Activated CD8-positive, alpha-beta memory T cell treated with anti-CD3 and anti-CD28 coated beads for 4 hours (primary cell): ENCODE results near the gene GNG13.

Experiments
- DNase-seq, 2 donors: peaks; one replicate each; pipeline ENCODE4 v3.0.0-alpha.2; 2020; ENCODE audit warnings: low read depth in 2 of 2

The GNG13 gene

DNA sequence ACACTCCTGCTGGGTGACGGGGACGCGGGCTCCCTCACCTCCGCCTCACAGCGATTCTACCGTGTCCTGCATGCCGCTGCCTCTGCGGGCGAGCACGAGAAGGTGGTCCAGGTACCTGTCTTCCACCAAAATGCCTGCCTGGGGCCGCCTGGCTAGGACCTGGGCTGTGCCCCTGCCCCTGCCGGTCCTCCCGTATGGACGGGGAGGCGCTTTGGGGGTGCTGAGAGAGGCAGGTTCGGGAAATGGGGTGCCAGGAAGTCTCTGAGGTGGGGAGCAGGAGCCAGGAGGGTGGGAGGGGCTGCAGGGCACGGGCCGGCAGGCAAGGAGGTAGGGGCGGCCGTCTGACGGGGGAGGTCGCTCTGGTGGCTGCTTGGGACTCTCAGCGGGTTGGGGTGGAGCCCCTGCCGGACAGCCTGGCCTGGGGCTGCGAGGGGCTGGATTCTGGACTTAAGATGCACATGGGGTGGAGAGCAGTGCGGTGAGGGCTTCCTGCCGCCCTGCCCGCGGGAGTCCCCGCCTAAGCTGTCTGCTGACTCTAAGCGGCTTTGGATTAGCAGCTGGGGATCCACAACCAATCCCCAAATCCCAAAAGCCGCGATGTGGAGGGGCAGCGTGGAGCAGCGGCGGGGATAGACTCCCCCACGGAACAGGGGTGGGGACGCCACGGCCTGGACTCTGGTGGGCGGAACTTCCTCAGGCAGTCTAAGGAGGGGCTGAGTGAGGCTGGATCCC, 6.3 kb downstream of the GNG13 start:
- DNase-seq, result no peak

DNA sequence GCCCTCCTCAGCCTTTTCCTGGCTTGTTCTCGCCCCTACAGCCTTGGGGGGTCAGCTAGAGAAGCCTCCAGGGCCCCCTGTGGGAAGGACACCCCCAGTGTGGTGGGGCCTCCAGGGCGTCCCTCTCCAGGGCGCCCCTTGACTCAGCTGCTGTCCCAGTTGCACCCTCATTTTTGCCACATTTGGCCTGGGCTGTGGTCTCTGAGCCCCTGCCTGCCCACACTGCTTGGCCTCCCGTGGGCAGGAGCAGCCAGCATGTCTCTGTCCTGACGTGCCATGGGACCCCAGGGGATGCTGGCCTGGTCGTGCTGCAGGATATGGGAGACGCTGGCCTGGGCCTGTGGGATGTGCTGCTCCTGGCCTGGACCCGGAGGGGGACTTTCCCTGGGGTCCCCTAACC, 7.1 kb downstream of the GNG13 start:
- no peak for DNase-seq

DNA sequence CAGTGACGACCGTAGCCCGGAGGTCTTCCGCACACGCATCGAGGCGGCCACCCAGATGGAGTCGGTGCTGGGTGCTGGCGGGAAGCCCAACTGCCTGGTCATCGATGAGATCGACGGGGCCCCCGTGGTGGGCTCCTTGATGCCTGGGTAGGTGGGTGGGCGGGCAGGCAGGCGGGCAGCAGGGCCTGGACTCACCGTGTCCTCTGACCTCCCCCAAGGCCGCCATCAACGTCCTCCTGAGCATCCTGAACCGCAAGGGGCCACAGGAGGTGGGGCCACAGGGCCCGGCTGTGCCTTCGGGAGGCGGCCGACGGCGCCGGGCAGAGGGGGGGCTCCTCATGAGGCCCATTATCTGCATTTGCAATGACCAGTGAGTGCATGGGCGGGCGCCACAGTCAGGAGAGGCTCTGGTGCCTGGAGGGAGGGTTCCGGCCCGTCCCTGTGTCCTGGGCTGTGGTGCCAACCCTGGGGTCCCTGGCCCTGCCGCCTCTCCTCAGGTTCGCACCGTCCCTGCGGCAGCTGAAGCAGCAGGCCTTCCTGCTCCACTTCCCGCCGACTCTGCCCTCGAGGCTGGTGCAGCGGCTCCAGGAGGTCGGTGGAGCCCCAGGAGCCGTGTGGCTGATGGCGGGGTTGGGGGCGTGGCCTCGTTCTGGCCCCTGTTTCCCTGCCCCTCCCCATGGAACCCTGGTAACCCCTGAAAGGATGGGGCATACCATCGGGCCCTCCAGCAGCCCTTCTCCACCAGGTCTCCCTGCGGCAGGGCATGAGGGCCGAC, 8.1 kb downstream of the GNG13 start:
- no peak for DNase-seq

DNA sequence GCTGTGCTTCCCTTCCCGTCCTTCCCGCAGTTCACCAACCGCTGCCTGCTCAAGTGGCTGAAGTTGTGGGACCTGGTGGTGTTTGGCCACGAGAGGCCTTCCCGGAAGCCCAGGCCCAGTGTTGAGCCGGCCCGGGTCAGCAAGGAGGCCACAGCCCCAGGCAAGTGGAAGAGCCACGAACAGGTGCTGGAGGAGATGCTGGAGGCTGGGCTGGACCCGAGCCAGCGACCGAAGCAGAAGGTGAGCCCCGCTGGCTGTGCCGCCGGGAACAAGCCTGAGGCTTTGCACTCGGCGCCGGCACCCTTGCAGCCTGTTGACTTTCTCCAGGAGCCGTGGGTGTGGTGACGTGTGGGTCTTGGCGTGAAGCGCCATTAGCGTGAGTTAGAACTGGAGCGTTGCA, 9.4 kb downstream of the GNG13 start:
- no peak for DNase-seq

DNA sequence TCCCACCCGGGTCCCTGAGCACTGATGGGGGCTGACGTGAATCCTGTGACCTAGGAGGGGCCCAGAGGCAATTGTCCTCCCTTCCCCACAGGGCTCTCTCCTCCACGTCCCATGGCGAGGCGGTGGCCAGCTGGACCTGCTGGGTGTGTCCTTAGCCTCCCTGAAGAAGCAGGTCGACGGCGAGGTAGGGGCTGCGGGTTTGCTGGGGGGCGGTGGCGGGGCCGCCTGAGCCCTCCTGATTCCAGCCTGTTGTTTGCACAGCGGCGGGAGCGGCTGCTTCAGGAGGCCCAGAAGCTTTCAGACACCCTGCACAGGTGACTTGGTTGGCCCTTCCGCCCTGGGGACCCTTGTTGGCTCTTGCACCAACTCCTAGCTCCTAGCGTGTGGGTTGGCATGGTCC, 10.4 kb downstream of the GNG13 start:
- no peak for DNase-seq

DNA sequence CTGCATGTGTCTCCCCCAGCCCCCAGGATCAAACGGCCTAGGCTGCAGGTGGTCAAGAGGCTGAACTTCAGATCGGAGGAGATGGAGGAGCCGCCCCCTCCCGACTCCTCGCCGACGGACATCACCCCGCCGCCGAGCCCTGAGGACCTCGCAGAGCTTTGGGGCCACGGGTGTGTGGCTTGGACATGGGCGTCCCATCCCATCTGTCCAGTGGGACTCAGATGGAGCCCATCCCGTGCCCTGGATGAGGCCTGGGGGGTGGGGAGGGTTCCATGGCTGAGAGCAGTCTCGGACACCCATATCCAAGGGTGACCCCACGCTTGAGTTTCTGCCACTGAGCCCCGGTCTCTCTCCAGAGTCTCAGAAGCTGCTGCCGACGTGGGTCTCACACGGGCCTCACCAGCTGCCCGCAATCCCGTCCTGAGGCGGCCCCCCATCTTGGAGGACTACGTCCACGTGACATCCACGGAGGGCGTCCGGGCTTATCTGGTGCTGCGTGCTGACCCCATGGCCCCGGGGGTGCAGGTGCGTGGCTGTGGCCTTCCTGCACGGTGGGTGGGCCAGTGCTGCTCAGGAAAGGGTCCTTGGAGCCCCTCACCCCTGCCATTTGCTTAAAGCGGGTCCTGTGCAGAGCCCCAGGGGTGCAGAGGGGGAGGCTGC, 11.2 kb downstream of the GNG13 start:
- DNase-seq, result no peak

DNA sequence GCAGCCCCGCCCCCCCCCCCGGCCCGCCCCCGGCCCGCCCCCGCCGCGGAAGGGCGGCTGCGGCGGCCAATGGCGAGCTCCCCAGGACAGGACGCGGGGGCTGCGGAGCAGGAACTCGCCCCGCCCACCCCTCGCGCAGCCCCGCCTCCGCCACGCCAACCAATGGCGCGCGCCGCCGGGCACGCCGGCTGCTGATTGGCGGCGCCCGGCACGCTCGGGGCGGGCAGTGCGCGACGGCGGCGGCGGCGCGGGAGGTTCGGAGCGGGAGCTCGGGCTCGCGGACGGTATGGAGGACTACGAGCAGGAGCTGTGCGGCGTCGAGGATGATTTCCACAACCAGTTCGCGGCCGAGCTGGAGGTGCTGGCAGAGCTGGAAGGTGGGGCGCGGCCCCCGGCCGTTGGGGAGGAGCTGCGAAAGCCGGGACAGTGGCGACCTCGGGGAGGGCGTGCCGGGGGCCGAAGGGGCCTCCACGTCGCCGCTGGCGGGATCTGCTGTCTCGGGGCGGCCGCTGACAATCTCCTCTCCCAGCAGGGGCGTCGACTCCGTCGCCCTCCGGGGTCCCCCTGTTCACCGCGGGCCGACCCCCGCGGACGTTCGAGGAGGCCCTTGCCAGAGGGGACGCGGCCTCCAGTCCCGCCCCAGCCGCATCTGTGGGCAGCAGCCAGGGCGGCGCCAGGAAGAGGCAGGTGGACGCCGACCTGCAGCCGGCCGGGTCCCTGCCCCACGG, 12.0 kb downstream of the GNG13 start, which contains the start of gene CHTF18:
Gene CHTF18 (plus strand): TSS at position 222 of the 728 bp plus-strand sequence. CDS start 65 bp downstream, at position 287.
- DNase-seq, result peak; percentile 82 to 84

DNA sequence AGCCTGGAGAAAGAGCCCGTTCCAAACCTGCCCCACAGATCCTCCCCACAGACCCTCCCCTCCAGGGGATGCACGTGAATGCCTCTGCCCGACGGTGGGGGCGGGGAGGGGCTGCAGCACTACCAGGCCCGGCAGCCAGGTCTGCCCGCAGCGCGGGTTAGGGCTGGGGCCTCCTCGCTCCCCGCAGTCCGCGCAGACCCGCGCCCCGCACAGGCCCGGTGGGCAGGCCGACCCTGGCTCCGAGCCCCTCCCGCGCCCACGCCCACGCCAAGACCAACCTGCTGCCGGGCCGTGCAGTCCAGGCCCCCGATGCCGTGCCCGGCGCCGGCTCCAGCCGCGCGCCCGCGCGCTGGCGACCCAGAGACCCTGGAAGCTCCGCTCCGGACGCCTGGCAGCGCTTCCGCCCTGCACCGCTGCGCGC, 12.5 kb downstream of the GNG13 start, which contains the start of gene RPUSD1:
Gene RPUSD1 (minus strand): TSS at position 404 of the 421 bp plus-strand sequence. CDS start 644 bp downstream, outside the sequence.
- no peak for DNase-seq

DNA sequence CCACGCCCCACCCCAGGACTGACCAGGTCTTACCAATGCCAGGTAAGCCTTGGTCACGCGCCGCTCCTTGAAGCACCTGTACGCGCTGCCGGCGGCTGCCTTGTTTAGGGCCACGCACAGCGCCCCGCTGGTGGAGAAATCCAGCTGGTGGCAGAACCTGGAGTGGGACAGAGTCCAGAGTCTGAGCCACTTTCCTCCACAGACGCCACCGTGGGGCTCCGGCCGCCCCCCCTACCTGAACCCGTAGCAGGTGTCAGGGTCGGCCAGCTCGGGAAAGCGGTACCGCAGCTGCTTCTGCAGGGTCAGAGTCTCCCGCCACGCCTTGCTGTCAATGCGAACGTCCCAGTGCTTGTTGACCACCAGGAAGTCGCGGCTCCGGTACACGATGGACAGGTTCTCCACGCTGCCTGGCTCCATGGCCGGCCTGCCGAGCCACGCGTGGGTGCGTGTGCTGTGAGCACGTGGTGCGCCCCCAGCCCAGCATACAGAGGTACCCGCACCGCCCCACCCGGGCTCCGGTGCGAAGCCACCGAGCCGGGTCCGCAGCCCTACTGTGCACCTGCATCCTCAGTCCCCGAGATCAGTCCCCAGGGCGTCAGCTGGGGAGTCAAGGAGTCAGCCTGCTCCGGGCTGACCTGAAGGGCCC, 13.1 kb downstream of the GNG13 start:
- no peak for DNase-seq

DNA sequence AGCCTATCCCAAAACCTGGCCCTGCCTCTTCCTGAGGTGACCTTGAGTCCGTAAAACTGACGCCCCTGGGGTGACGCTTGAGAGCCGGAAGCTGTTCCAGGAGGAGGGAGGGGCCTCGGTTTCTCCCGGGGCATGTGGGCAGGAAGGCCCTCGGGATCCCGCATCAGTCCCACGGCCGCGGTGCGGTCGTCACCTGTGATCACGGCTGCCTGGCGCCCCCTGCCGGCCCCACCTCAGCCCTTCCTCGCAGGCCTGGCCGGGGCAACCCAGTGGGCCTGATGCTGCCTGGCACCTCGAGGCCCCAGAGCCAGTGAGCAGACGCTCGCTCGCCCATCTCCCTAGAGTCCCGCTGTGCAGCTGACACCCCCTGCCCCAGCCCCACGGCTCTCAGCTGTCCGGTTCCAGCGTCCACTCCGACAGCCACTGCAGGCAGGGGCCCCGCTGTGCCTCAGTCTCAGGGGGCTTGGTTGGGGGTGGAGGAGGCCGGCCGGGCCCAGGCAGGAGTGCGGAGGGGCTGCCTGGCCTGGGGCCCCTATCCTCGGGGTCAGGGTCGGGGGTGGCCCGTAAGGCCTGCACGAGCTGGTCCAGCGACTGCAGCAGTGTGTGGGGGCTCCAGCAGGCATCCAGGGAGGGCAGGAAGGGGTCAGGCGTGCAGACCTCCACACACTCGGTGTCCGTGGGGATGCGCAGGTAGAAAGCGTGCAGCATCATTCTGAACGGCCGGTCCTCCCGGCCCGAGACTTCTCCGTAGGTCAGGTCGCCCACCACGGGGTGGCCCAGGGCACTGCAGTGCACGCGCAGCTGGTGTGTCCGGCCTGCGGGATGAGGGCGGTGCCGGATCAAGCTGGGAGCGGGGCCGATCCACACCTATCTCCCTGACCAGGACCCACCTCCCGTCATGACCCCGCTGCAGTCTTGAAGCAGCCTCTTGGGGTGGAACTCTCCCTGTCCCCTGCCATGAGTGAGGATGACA, 14.7 kb downstream of the GNG13 start:
- peak; percentile 36 to 55 for DNase-seq

DNA sequence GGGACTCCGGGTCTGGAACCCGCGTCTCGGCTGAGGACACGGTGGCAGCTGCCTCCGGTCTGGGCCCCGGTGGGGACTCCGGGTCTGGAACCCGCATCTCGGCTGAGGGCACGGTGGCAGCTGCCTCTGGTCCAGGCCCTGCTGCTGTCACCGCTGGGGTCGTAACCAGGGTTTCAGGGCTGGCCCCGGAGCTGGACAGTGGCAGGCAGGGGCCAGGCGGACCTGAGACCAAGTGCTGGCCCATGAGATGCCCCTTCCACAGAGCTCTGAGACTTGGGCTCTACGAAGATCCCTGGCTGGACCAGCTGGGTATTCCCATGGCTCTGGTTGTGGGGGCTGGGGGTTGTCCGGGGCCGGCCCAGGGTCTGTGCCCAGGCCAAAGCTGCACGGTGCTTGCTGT, 16.1 kb downstream of the GNG13 start:
- DNase-seq, result no peak

DNA sequence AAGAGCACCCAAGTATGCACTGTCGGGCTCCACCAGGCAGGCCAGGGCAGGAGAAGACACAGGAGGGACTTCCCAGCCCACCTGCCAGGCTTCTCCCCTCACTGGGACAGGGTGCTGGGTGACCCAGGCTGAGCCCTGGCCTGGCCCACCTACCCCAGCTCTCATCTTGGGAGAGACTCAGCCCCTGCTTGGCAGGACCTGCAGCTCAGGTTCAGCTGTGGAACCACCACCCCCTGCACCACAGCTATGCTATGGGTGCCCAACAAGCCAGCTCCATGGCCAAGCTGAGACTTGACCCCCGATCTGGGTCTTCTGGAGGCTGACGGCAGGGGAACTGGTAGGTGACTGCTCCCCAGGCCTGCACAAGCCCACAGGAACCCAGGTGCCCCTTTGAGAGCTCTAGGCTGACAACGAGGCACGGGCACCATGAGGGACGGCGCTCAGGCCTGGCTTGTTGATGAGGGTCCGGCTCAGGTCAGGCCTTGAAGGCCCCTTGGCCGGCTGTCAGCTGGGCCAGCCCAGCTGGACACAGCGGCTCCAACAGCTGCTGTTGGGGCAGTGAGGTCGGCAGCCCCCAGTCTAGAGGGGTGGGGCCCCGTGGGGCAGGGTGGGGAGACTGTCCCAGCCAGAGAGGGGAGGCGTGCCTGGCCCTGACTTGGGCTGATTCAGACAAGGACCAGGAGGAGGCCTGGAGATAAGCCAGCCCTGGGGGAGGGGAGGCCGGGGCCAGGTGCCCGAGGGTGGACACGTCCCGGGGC, 17.0 kb downstream of the GNG13 start:
- no peak for DNase-seq

DNA sequence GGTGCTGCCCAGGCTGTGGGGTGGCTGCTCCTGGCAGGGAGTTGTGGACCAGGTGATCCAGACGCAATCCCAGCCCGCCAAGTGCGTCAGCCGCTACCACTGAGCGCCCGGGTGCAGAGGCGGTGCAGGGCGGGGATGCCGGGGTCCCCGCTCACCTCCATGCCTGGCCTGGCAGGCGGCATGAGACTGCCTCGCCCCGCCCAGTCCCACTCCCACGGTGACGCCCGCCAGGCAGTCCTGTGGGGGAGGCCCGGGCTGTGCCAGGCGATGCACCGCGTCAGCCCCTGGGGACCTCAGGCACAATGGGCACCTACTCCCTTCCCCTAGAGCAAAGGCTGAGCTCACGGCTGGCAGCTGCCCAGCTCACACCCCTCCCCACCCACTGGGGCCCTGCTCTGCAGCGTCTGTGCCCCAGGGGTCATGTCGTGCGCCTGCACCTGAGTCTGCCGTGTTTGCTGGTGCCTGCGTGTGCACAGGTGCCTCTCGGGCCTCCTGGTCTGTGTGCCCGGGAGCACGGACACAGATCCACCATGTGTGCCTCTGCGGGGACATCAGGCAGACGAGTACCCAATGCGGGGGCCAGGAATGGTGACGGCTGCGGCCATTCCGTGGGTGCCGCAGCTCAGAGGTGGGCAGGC, 17.6 kb downstream of the GNG13 start:
- no peak for DNase-seq

DNA sequence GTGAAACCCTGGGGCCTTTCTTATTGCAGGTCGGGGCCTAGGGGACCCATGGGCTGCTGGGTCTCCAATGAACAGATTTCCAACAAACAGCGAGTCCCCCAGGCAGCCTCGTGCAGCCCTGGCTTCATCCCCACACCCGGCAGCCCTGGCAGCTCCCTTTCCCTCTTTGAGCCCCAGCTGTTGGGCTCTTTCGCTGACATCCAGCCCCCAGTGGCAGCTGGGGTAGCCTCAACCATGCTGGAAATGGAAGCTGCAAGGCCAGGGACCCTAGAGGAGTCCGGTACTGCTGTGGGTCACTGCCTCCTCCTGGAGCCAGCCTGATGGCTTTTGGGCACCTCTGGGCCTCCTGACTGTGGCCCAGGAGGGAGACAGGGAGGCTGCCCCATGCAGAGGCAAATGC, 18.3 kb downstream of the GNG13 start:
- DNase-seq, result no peak

DNA sequence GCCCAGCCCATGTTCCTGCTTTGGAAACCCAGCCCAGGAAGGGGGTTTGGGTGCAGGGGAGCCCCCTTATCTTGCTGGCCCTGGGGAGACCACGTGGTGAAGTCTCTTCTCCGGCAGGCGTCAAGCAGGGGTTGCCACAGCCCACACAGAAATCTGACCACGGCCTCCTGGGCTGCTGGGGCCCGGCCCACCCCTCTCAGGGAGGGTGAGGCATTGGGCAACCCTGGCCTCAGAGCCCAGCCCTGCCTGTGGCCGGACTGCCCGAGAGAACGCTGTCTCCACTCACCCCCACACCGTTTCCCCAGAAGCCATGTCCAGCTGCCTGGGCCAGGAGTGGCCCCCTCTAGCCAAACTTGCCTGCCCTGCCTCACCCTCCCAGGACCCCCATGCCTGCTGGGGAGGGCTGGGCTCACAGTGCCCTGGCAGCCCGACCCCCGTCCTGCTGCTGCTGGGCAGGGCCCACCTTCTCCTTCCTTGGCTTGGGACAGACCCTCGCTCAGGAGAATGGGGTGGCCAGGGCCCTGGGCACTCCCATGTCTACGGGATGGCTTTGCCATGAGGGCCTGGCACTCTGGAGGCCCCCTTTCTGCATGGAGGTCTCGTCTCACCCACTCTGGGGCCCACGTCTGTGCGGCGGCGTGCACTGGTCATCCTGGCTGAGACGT, 19.1 kb downstream of the GNG13 start:
- DNase-seq, result no peak

DNA sequence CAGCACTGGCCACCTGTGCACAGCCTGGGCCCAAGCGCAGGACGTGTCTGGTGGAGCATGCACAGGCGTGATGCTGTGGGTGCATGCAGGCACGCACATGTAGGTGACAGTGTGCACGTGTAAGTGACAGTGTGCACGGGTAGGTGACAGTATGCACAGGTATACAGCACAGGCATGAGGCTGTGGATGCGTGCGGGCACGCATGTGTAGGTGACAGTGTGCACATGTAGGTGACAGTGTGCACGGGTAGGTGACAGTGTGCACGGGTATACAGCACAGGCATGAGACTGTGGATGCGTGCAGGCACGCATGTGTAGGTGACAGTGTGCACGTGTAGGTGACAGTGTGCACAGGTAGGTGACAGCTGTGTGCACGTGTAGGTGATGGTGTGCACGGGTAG, 20.2 kb downstream of the GNG13 start:
- no peak for DNase-seq

DNA sequence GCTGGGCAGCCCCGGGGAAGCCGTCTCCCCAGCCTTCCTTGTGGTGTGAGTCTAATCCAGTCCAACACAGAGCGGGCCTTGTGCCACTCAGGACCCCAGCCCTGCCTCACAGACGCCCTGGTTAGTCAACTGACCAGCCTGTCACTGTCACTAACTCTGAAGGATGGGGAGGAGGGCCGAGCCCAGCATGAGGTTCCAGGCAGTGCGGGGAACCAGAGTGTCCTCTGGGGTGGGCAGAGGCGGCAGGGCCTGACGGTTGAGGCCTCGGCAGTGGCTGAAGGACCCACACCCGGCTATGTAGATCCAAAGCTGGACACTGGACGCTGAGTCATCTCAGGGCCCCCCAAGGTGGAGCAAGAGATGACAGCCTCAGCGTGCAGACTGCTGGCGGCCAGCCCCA, 21.0 kb downstream of the GNG13 start:
- no peak for DNase-seq

DNA sequence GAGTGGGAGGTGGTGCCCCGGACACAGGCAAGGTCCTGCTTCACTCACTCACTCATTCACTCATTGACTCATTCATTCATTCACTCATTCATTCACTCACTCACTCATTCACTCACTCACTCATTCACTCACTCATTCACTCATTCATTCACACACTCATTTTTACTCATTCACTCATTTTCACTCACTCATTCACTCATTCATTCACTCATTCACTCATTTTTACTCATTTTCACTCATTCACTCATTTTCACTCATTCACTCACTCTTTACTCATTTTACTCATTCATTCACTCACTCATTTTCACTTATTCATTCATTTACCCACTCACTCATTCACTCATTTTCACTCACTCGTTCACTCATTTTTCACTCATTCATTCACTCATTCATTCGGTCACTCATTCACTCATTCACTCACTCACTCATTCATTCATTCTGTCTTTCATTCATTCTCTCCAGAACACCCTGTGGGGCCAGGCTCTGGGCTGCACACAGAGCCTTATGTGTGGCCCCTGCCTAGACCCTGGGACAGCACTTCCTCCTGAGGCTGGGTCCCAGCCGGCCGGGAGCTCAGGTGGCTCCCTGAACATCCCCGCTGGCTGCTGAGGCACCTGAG, 21.5 kb downstream of the GNG13 start:
- no peak for DNase-seq
